NCI-H146 treated with DMSO at 0.1 percent for 48 hours (cell line): ENCODE results near the gene SNX6.
"Not testable (repeated sequence)": the region's sequence is repeated elsewhere in the genome, so short reads cannot be mapped to it uniquely, and the experiment has no call there.

ENCODE experiments used
- DNase-seq: peaks from one replicate; lab custom pipeline; 2025; ENCODE audit not compliant: unreplicated experiment; lab: John Stamatoyannopoulos, UW

Gene SNX6

GRCh38 chr14:34569750-34570149 is 60.2 kb downstream of the SNX6 start:
- no peak for DNase-seq

- DNase-seq, result no peak
These were observed 61.1 kb downstream of the SNX6 start for GRCh38 chr14:34568803-34569202.

GRCh38 chr14:34562776-34563150 is 67.2 kb downstream of the SNX6 start:
- DNase-seq, result no peak

- not testable (repeated sequence) for DNase-seq
These were observed 67.7 kb downstream of the SNX6 start for GRCh38 chr14:34562037-34562775.

GRCh38 chr14:34556498-34556829 is 73.5 kb downstream of the SNX6 start:
- DNase-seq, result not testable (repeated sequence)

- not testable (repeated sequence) for DNase-seq
These were observed 74.1 kb downstream of the SNX6 start for GRCh38 chr14:34555583-34556497.

- no peak for DNase-seq
These were observed 75.3 kb downstream of the SNX6 start for GRCh38 chr14:34554540-34555250.

- DNase-seq, result not testable (repeated sequence)
These were observed 80.5 kb downstream of the SNX6 start for GRCh38 chr14:34549276-34549966.

- DNase-seq, result no peak
These were observed 81.4 kb downstream of the SNX6 start for GRCh38 chr14:34548472-34548981.

- not testable (repeated sequence) for DNase-seq
These were observed 82.8 kb downstream of the SNX6 start for GRCh38 chr14:34547136-34547520.

GRCh38 chr14:34546272-34547135 is 83.4 kb downstream of the SNX6 start:
- not testable (repeated sequence) for DNase-seq

- not testable (repeated sequence) for DNase-seq
These were observed 89.5 kb downstream of the SNX6 start for GRCh38 chr14:34540181-34541059.

GRCh38 chr14:34539407-34540180 is 90.4 kb downstream of the SNX6 start, which contains the start of gene EAPP:
Gene EAPP (minus strand): TSS chr14:34539701. CDS start chr14:34539628, 73 bp downstream.
- no peak for DNase-seq

- DNase-seq, result no peak
These were observed 91.0 kb downstream of the SNX6 start for GRCh38 chr14:34538871-34539406.

- not testable (repeated sequence) for DNase-seq
These were observed 91.9 kb downstream of the SNX6 start for GRCh38 chr14:34538096-34538495.

- DNase-seq, result no peak
These were observed 92.3 kb downstream of the SNX6 start for GRCh38 chr14:34537677-34538009.

- no peak for DNase-seq
These were observed 92.8 kb downstream of the SNX6 start for GRCh38 chr14:34536951-34537676.
